ENCODE measurements around the gene CADM1.

- TF ChIP-seq CTCF (IDR thresholded peaks at IDR 0.05) (no peak), POLR2A (IDR thresholded peaks at IDR 0.05) (no peak)
Measured at GRCh38 chr11:115194802-115195110, 309.5 kb downstream of the CADM1 start.

Measured in right lobe of liver (tissue), 4 donors.